IPS-15b (cell line): ENCODE data around the gene MIEF2.

Source experiments
- H3K27me3 ChIP-seq: one replicate; pipeline ENCODE4 v1.6.1; 2013; ENCODE audit warnings: low read length; ENCODE audit not compliant: control insufficient read depth, insufficient read depth
- H3K36me3 ChIP-seq: one replicate; pipeline ENCODE4 v1.6.1; 2013; ENCODE audit warnings: low read length; ENCODE audit not compliant: control insufficient read depth, insufficient read depth
- H3K4me1 ChIP-seq: one replicate; pipeline ENCODE4 v1.6.1; 2013; ENCODE audit warnings: mild to moderate bottlenecking, low read length; ENCODE audit not compliant: control insufficient read depth, insufficient read depth
- H3K4me3 ChIP-seq: one replicate; pipeline ENCODE4 v1.5.1; 2013; ENCODE audit warnings: low read depth, low read length
- H3K9ac ChIP-seq: one replicate; pipeline ENCODE4 v1.6.1; 2013; ENCODE audit warnings: low read depth, mild to moderate bottlenecking, low read length
- H3K9me3 ChIP-seq: one replicate; pipeline ENCODE4 v1.6.1; 2013; ENCODE audit warnings: mild to moderate bottlenecking, low read length; ENCODE audit not compliant: control insufficient read depth, insufficient read depth

Gene MIEF2

DNA sequence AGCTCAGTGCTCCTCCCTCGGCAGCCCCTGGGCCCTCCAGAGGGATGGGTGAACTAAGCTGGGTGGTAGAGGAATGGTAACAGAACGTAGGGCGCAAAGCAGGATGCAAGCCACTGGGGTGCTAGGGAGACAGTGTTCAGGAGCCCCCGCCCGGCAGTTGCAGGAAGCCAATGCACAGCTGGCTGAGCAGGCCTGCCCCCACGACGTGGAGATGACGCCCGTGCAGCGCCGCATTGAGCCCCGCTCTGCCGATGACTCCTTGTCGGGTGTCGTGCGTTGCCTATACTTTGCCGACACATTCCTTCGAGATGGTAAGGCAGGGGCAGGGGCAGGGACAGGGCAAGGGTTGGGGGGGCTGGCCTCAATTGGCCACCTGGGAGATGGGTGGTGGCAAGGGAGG, 22.2 kb upstream of the MIEF2 start:
- Histone ChIP-seq H3K9me3 (no peaks in the 10 kb centered on the region), H3K4me3 (no peak overlapping the region), H3K27me3 (no peaks in the 10 kb centered on the region), H3K36me3 (peaks cover 82% of the 10 kb centered on the region), H3K9ac (no peak overlapping the region), H3K4me1 (no peaks in the 10 kb centered on the region)

DNA sequence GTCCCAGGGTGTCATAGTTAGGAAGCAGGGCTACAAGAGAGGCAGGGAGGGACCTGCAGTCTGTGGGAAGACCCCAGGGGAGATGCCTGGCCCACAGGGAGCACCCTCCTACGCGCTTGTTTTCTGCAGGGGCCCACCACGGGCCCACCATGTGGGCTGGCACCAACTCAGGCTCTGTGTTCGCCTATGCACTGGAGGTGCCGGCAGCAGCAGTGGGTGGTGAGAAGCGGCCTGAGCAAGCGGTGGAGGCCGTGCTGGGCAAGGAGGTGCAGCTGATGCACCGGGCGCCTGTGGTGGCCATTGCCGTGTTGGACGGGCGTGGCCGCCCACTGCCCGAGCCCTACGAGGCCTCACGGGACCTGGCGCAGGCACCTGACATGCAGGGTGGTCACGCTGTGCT, 20.0 kb upstream of the MIEF2 start:
- Histone ChIP-seq H3K9me3 (no peaks in the 10 kb centered on the region), H3K36me3 (peaks cover 75% of the 10 kb centered on the region), H3K4me3 (no peak overlapping the region), H3K9ac (no peak overlapping the region), H3K27me3 (no peaks in the 10 kb centered on the region), H3K4me1 (no peaks in the 10 kb centered on the region)

GRCh38 chr17:18241229-18241871, 19.1 kb upstream of the MIEF2 start:
- Histone ChIP-seq H3K9ac (no peak overlapping the region), H3K27me3 (no peaks in the 10 kb centered on the region), H3K4me3 (no peak overlapping the region), H3K9me3 (no peaks in the 10 kb centered on the region), H3K4me1 (no peaks in the 10 kb centered on the region), H3K36me3 (peaks cover 75% of the 10 kb centered on the region)

- H3K9ac ChIP-seq, result no peak overlapping the region
- peaks cover 67% of the 10 kb centered on the region for H3K36me3 ChIP-seq
- H3K4me3 ChIP-seq, result no peak overlapping the region
- H3K4me1 ChIP-seq, result peaks cover 8% of the 10 kb centered on the region
- no peaks in the 10 kb centered on the region for H3K9me3 ChIP-seq
- H3K27me3 ChIP-seq, result no peaks in the 10 kb centered on the region
These were observed 15.3 kb upstream of the MIEF2 start for GRCh38 chr17:18245038-18245776.

GRCh38 chr17:18246109-18246725, 14.2 kb upstream of the MIEF2 start:
- H3K9ac ChIP-seq, result peak overlapping the region; percentile 37
- no peaks in the 10 kb centered on the region for H3K9me3 ChIP-seq
- no peaks in the 10 kb centered on the region for H3K27me3 ChIP-seq
- H3K4me1 ChIP-seq, result peaks cover 8% of the 10 kb centered on the region
- H3K36me3 ChIP-seq, result peaks cover 69% of the 10 kb centered on the region
- peak overlapping the region; percentile 55 for H3K4me3 ChIP-seq

DNA sequence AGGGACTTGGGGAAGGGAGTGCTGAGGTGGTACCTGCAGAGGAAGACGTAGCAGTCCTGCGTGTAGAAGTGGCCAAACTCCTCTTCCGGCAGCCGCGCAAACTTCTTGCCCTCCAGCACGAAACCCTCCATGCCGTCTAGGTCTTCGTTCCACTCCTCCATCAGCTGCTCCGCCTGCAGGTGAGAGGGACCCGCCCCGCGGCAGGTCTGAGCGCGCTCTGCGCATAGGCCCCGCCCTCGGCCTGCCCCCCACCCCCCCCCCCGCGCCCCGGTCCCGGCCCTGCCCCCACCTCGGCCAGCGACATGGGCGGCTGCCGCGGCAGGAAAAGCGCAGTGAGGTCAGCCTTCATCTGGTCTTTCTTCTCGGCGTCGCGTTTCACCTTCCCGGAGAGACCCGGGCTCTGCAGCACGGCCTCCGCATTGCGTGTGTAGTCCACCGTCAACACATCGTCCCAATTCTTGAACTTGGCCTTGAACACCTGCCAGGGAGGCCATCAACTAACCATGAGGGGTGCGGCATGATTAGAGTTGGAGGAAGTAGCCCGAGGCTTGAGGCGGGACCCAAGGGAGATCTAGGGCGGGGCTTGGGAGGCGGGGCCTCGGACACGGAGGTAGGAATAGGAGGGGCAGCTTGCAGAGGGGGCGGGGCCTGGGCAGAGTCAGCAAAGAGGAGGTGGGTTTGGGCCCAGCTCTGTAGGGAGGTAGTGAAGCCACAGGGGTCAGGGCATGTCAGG, 13.4 kb upstream of the MIEF2 start:
- Histone ChIP-seq H3K36me3 (peaks cover 68% of the 10 kb centered on the region), H3K4me3 (peak overlapping the region; percentile 69), H3K9ac (no peak overlapping the region), H3K4me1 (peaks cover 8% of the 10 kb centered on the region), H3K27me3 (no peaks in the 10 kb centered on the region), H3K9me3 (no peaks in the 10 kb centered on the region)

DNA sequence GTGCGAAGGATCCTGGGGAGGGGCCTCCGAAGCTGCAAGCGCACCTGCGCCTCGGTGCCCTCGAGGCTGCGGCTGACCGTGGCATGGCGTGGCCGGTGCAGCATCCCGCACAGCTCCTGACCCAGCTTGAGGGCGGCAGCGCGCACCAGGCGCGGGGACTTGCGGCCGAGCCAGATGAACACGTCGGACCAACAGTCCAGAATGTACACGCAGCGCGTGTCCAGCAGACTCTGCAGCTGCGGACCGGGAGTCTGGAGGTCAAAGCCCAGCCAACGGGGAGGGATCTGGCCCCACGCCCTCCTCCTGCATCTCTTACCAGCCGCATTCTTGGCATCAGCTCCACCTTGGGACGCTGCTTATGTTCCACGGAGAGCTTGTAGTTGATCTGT, 12.9 kb upstream of the MIEF2 start:
- no peak overlapping the region for H3K4me3 ChIP-seq
- H3K36me3 ChIP-seq, result peaks cover 68% of the 10 kb centered on the region

GRCh38 chr17:18248300-18248731, 12.1 kb upstream of the MIEF2 start:
- Histone ChIP-seq H3K4me1 (peaks cover 8% of the 10 kb centered on the region), H3K9ac (no peak overlapping the region), H3K27me3 (no peaks in the 10 kb centered on the region), H3K9me3 (no peaks in the 10 kb centered on the region), H3K4me3 (no peak overlapping the region), H3K36me3 (peaks cover 72% of the 10 kb centered on the region)

More for the DNA sequence above, 12.9 kb upstream of the MIEF2 start:
- Histone ChIP-seq H3K9me3 (no peaks in the 10 kb centered on the region), H3K27me3 (no peaks in the 10 kb centered on the region), H3K4me1 (peaks cover 8% of the 10 kb centered on the region), H3K9ac (peak overlapping the region; percentile 37)

GRCh38 chr17:18248811-18249210, 11.7 kb upstream of the MIEF2 start:
- H3K36me3 ChIP-seq, result peaks cover 72% of the 10 kb centered on the region
- H3K27me3 ChIP-seq, result no peaks in the 10 kb centered on the region
- H3K4me3 ChIP-seq, result no peak overlapping the region
- peaks cover 8% of the 10 kb centered on the region for H3K4me1 ChIP-seq
- H3K9ac ChIP-seq, result no peak overlapping the region
- H3K9me3 ChIP-seq, result no peaks in the 10 kb centered on the region

- Histone ChIP-seq H3K27me3 (no peaks in the 10 kb centered on the region), H3K9me3 (no peaks in the 10 kb centered on the region), H3K9ac (no peak overlapping the region), H3K36me3 (peaks cover 78% of the 10 kb centered on the region), H3K4me3 (no peak overlapping the region), H3K4me1 (peaks cover 8% of the 10 kb centered on the region)
These were observed 10.2 kb upstream of the MIEF2 start for GRCh38 chr17:18250259-18250658.

DNA sequence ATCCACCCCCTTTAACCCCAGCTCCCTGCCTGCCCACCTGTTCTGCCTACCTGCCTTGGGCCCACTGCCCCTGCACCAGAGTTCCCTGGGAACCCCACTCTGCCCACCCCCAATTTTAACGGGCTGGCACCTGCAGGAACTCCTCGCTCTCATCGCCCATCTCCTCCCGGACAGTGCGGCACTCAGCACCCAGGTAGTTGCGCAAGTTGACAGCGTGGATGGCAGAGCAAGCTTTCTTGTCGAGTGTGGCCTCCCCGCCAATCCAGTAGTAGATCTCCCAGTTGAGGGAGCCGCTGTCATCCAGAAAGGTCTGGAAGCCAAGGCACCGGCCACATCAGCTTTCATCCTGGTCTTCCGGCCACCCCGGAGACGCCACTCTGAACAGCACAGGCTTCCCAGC, 9.8 kb upstream of the MIEF2 start:
- no peak overlapping the region for H3K9ac ChIP-seq
- H3K4me1 ChIP-seq, result peaks cover 8% of the 10 kb centered on the region
- H3K9me3 ChIP-seq, result no peaks in the 10 kb centered on the region
- H3K36me3 ChIP-seq, result peaks cover 78% of the 10 kb centered on the region
- H3K27me3 ChIP-seq, result no peaks in the 10 kb centered on the region
- H3K4me3 ChIP-seq, result no peak overlapping the region
